Activated T-cell treated with anti-CD3 and anti-CD28 coated beads for 48 hours (primary cell): Measurements from ENCODE around the gene SGO1.

Source experiments
- DNase-seq: peaks from one replicate; pipeline ENCODE4 v3.0.0-alpha.2; 2020; ENCODE audit warnings: low read depth

The SGO1 gene

GRCh38 chr3:20154928-20155327 is 31.1 kb downstream of the SGO1 start:
- DNase-seq, result no peak

- no peak for DNase-seq
Measured at GRCh38 chr3:20154078-20154477, 31.9 kb downstream of the SGO1 start.

- DNase-seq, result no peak
Measured at GRCh38 chr3:20148466-20148865, 37.5 kb downstream of the SGO1 start.

- DNase-seq, result no peak
Measured at GRCh38 chr3:20147361-20147760, 38.6 kb downstream of the SGO1 start.

GRCh38 chr3:20146301-20146700 is 39.7 kb downstream of the SGO1 start:
- DNase-seq, result no peak

GRCh38 chr3:20145874-20146273 is 40.1 kb downstream of the SGO1 start:
- no peak for DNase-seq

GRCh38 chr3:20143519-20143918 is 42.5 kb downstream of the SGO1 start:
- DNase-seq, result no peak

GRCh38 chr3:20142517-20142916 is 43.5 kb downstream of the SGO1 start:
- no peak for DNase-seq

- DNase-seq, result no peak
Measured at GRCh38 chr3:20141851-20142250, 44.2 kb downstream of the SGO1 start.

GRCh38 chr3:20141316-20141715 is 44.7 kb downstream of the SGO1 start:
- DNase-seq, result no peak

GRCh38 chr3:20140881-20141280 is 45.1 kb downstream of the SGO1 start:
- no peak for DNase-seq

- DNase-seq, result no peak
Measured at GRCh38 chr3:20137647-20138046, 48.4 kb downstream of the SGO1 start.

- DNase-seq, result no peak
Measured at GRCh38 chr3:20136231-20136630, 49.8 kb downstream of the SGO1 start.

- DNase-seq, result no peak
Measured at GRCh38 chr3:20130106-20130505, 55.9 kb downstream of the SGO1 start.

GRCh38 chr3:20128358-20128757 is 57.6 kb downstream of the SGO1 start:
- no peak for DNase-seq

- DNase-seq, result no peak
Measured at GRCh38 chr3:20125897-20126296, 60.1 kb downstream of the SGO1 start.

- no peak for DNase-seq
Measured at GRCh38 chr3:20125289-20125688, 60.7 kb downstream of the SGO1 start.

- no peak for DNase-seq
Measured at GRCh38 chr3:20123131-20123652, 62.8 kb downstream of the SGO1 start.

- no peak for DNase-seq
Measured at GRCh38 chr3:20121088-20121487, 64.9 kb downstream of the SGO1 start.
